22Rv1 (cell line): ENCODE measurements around the gene MAP3K14.

Experiments used
- ZFX ChIP-seq: fragments of 450-650 bp; IDR thresholded peaks from 2 replicates; pipeline ENCODE4 v1.6.1; 2017; ENCODE audit warnings: antibody characterized with exemption, borderline replicate concordance
- TF ChIP-seq, protein P1 (sequence below): fragments of 450-650 bp; IDR thresholded peaks from 2 replicates; pipeline ENCODE4 v1.5.1; 2017; ENCODE audit warnings: mild to moderate bottlenecking

DNA sequence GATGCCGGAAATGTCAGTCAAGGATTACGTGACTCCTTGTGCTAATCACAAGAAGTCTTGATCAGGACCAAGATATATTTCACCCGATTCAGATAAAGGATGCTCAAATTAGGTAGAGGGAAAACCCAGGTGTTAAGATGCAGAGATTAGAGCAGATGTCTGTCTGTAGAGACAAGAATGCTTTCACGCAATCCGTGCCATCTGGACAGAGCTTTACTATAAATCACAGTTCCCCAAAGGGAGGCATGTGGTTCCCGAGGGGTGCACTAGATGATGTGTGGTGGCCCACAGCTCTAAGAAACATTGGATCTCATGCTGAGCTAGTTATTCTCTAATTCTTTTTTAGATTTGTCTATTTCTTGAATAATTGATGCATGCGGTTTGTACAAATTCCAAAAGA is 9.8 kb upstream of the MAP3K14 start:
- TF ChIP-seq, protein P1, sequence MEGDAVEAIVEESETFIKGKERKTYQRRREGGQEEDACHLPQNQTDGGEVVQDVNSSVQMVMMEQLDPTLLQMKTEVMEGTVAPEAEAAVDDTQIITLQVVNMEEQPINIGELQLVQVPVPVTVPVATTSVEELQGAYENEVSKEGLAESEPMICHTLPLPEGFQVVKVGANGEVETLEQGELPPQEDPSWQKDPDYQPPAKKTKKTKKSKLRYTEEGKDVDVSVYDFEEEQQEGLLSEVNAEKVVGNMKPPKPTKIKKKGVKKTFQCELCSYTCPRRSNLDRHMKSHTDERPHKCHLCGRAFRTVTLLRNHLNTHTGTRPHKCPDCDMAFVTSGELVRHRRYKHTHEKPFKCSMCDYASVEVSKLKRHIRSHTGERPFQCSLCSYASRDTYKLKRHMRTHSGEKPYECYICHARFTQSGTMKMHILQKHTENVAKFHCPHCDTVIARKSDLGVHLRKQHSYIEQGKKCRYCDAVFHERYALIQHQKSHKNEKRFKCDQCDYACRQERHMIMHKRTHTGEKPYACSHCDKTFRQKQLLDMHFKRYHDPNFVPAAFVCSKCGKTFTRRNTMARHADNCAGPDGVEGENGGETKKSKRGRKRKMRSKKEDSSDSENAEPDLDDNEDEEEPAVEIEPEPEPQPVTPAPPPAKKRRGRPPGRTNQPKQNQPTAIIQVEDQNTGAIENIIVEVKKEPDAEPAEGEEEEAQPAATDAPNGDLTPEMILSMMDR, result no peak
- no peak for TF ChIP-seq ZFX
